HS-27A (cell line): ENCODE data around the gene HSPBAP1.
"Not testable (repeated sequence)": the region's sequence is repeated elsewhere in the genome, so short reads cannot be mapped to it uniquely, and the experiment has no call there.

ENCODE experiments used
- DNase-seq: peaks from one replicate; pipeline ENCODE4 v3.0.0-alpha.2; 2012; ENCODE audit warnings: low read depth, missing footprints

HSPBAP1 gene

GRCh38 chr3:122784436-122784835, 9.2 kb downstream of the HSPBAP1 start:
- no peak for DNase-seq

DNA sequence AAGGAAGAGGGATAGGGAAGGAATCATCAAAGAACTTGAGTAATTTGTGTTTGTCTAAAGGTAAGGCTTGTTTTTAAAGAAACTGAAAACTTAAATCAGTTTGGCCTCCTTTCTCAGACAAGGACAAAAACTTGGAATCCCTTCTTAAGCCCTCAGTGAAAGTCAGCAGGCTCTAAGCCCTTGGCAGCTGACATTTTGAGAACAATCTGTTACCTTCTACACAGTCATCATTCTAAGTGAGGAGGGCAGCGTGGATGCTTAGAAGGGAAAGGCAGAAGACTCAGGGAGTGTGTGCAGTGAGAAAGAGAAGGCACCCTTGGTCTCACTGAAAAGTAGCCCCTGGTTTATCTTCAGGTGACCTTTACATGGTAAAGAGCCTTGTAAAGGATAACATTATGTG, 10.8 kb downstream of the HSPBAP1 start:
- DNase-seq, result no peak

- DNase-seq, result no peak
Measured at GRCh38 chr3:122777563-122777962, 16.1 kb downstream of the HSPBAP1 start.

GRCh38 chr3:122776675-122777468, 16.8 kb downstream of the HSPBAP1 start:
- DNase-seq, result no peak

- no peak for DNase-seq
Measured at GRCh38 chr3:122774564-122774963, 19.1 kb downstream of the HSPBAP1 start.

GRCh38 chr3:122773944-122774509, 19.6 kb downstream of the HSPBAP1 start:
- DNase-seq, result no peak

DNA sequence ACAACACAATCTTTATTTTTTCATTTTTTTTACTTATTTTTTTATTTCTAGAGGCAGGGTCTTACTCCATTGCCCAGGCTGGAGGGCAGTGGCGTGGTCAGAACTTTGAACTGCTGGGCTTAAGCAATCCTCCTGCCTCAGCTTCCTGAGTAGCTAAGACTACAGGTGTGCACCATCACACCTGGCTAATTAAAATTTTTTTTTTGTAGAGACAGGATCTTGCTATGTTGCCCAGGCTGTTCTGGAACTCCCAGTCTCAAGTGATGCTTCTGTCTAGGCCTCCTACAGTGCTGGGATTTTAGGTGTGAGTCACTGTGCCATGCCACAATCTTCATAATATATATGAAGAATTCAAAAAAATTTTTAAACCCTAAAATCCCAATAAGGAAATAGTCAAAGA, 20.8 kb downstream of the HSPBAP1 start:
- DNase-seq, result no peak

- no peak for DNase-seq
Measured at GRCh38 chr3:122770521-122771202, 23.0 kb downstream of the HSPBAP1 start.

DNA sequence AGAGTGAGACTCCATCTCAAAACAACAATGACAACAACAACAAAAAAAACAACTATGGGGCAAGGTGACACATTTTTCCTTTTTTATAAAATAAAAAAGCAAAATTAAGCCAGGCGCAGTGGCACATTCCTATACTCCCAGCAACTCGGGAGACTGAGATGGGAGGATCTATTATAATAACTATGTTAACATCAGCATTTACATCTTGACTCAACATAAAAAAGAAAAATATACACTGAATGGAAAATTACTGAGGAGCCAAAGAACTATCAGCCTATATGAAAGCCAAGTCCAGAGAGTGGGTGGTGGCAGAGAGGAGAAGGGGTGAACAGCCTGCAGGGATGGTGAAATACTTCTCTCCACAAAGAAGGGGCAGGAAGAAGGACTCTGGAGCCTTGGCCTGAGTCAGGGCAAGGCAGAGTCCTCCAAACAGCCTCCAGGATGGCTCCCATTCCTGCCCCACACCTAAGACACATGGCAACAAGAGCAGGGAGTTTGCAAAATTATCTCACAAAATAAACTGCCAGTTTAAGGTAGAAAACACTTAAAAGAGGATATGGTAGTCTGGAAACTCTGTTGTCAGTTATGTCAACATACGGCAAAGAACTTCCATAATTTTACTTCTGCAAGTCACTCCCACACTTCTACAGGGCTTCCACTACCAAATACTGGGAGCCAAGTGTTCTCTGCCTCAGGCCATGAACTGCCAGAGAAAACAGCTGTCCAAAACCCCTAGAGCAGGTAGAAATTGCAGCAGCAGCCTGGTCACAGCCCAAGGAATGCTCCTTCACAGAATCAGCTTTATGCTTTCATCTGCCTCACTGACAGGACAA, 25.9 kb downstream of the HSPBAP1 start:
- DNase-seq, result no peak

GRCh38 chr3:122766430-122766829, 27.2 kb downstream of the HSPBAP1 start:
- no peak for DNase-seq

DNA sequence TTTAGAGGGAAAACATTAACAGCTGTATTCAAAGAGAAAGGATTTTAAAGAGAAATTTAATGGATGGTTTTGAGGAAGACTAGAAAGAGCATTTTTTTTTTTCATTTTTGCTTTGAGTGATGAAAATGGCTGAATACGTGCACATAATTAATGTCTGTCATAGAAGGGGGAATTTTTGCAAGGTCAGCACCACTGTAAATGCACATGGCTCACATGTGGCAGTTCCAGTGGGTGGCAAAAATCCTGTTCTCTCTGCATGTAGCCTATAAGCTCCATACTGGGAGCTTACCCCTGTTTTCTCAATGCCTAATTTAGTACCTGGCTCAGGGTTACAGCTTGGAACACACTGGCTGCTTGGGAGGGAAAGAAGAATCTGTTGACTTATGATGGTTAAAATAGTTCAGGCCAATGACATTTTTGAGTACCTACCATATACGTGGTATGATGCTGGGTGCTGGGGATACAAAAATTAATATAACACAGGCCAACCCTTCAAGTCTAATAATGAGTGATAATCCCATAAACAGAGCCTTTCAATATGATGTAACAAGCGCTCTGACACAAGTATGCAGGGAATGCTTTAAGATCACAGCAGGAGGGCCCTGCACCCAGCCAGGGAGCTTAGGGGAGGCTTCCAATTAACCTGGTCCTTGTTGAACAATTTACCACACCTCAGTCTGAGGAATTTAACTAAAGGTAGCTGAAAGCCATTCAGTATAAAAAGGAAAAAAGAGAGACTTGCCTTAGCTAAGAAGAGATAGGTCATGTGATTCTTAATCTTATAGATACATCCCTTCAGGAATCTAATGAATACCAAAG, 33.0 kb downstream of the HSPBAP1 start:
- no peak for DNase-seq

- no peak for DNase-seq
Measured at GRCh38 chr3:122758877-122759560, 34.6 kb downstream of the HSPBAP1 start.

DNA sequence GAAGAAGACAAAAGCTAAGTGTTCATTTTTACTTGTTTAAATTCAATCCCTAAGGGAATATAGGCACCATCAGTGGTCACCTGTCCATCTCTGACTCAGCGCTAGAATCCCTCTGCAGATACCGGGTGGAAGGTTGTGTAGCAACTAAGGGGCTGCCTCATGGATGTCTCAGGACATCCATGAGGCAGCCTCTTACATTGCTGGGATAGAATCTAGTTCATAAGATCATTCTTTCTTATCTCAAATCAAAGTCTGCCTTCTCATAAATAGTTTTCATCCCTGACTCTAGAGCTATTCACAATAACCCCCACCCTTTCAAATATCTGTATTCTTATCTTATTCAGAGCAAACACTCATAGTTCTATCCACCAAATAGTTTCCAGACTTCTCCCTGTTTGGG, 38.1 kb downstream of the HSPBAP1 start:
- DNase-seq, result no peak

GRCh38 chr3:122754929-122755328, 38.7 kb downstream of the HSPBAP1 start:
- DNase-seq, result no peak

- no peak for DNase-seq
Measured at GRCh38 chr3:122748347-122748746, 45.3 kb downstream of the HSPBAP1 start.

- not testable (repeated sequence) for DNase-seq
Measured at GRCh38 chr3:122747295-122747694, 46.3 kb downstream of the HSPBAP1 start.

- no peak for DNase-seq
Measured at GRCh38 chr3:122745369-122746021, 48.1 kb downstream of the HSPBAP1 start.

DNA sequence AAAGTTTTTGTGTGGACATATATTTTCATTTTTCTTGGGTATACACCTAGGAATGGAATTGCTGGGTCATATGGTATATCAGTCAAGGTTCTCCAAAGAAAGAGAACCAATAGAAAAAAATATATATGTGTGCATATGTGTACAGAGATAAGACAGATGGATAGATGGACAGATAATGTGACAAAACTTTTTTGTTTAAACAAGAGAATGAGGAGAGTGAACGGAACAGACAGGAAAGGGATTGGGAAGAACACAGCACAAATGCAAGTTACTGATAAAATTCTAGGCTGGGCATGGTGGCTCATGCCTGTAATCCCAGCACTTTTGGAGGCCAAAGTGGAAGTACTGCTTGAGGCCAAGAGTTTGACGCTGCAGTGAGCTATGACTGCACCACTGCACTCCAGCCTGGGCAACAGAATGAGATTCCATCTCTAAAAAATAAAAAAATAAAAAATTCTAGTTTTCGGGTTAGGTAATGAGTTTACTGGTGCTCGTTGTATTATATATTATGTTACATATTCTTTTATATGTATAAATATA, 50.0 kb downstream of the HSPBAP1 start:
- no peak for DNase-seq

GRCh38 chr3:122742234-122742633, 51.4 kb downstream of the HSPBAP1 start:
- DNase-seq, result no peak

DNA sequence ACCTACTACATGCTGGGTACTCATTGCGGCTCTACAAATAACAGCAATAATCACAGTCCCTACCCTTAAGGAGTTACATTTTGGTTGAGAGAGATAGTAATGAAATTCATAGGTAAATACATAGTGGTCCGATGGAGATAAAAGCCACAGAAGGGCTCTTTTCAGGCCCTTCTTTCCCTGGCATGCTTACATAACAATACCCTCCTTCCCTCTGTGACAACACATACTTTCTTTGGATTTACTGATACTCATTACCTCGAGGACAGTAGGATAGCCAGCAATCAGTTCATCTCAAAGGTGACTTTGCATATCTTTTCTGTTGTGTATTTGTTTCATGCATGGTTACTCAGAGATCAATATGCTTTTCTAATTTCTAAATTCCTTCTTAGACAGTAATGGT, 54.5 kb downstream of the HSPBAP1 start:
- DNase-seq, result no peak
